A549 (cell line): Measurements from ENCODE around the gene BICD2. TPM values are rescaled to one million over a fixed set of nuclear protein-coding genes. Genes with fewer than 3 reads are reported as not detected.

Experiments
- ATAC-seq, 2 experiments: fragments of 200-7000 bp in 1 of 2; fragments of >200 bp in 1 of 2; cut with Nextera tagmentation in 1 of 2; cut with Tn5 transposase in 1 of 2; 3 replicates each; pipeline versions ENCODE4 v1.8.0 to v1.9.1; 2018 to 2020; ENCODE audit warnings: mild to moderate bottlenecking in 1 of 2, moderate library complexity in 1 of 2
- CTCF ChIA-PET: fragments of 300-600 bp; sonication (Branson Sonifier 250); formaldehyde crosslinking; extraction: SDS; loops from one replicate; lab custom pipeline; 2021; ENCODE audit warnings: antibody characterized with exemption, inconsistent platforms; lab: Yijun Ruan, JAX
- POLR2A ChIA-PET: fragments of 350-600 bp; formaldehyde crosslinking; extraction: SDS; loops from one replicate; lab custom pipeline; 2021; ENCODE audit warnings: antibody characterized with exemption, inconsistent platforms; lab: Yijun Ruan, JAX
- DNase-seq, 2 experiments: peaks; one replicate each; pipeline versions ENCODE4 v3.0.0 to v3.0.0-alpha.2; 2011 to 2016; ENCODE audit warnings: low read depth in 1 of 2, low spot score in 1 of 2
- FAIRE-seq: peaks from 2 replicates; lab custom pipeline; 2011; peaks lifted over from hg19 to GRCh38; lab: Jason Lieb, UNC
- H3K27ac ChIP-seq, 2 experiments: fragments of >200 bp; sonication (Bioruptor Twin); formaldehyde crosslinking; 3 replicates each; pipeline ENCODE4 v1.5.1; 2016 to 2017
- H3K4me1 ChIP-seq: fragments of >200 bp; sonication (Bioruptor Twin); formaldehyde crosslinking; 3 replicates; pipeline ENCODE4 v1.6.1; 2016
- H3K4me2 ChIP-seq: fragments of >200 bp; sonication (Bioruptor Twin); formaldehyde crosslinking; 3 replicates; pipeline ENCODE4 v1.6.1; 2016
- H3K4me3 ChIP-seq: fragments of >200 bp; sonication (Bioruptor Twin); formaldehyde crosslinking; 3 replicates; pipeline ENCODE4 v1.5.1; 2016
- H3K9me3 ChIP-seq: fragments of >200 bp; sonication (Bioruptor Twin); formaldehyde crosslinking; 3 replicates; pipeline ENCODE4 v1.6.1; 2016
- ATOH8 ChIP-seq: fragments of 250-450 bp; sonication (Bioruptor Pico); IDR thresholded peaks from 2 replicates; pipeline ENCODE4 v1.5.0; 2020; ENCODE audit warnings: low read depth, mild to moderate bottlenecking, moderate library complexity
- BCL3 ChIP-seq: fragments of >200 bp; sonication (Bioruptor Twin); formaldehyde crosslinking; IDR thresholded peaks from 3 replicates; pipeline ENCODE4 v1.6.1; 2016
- CEBPB ChIP-seq, 2 experiments: fragments of >200 bp in 1 of 2; sonication (Bioruptor Twin) in 1 of 2; formaldehyde crosslinking in 1 of 2; IDR thresholded peaks; 2 replicates each; pipeline ENCODE4 v1.6.1; 2012 to 2016
- EHMT2 ChIP-seq: fragments of 200-600 bp; sonication (generic); IDR thresholded peaks from 2 replicates; pipeline ENCODE4 v1.6.1; 2016; ENCODE audit warnings: antibody characterized with exemption, low read depth, mild to moderate bottlenecking, moderate library complexity
- ELK1 ChIP-seq: fragments of 150-350 bp; IDR thresholded peaks from 2 replicates; pipeline ENCODE4 v1.6.1; 2014; ENCODE audit warnings: low read depth, mild to moderate bottlenecking, low read length
- FOSL2 ChIP-seq, 2 experiments: fragments of 450-650 bp in 1 of 2; fragments of >200 bp in 1 of 2; sonication (Bioruptor Twin) in 1 of 2; formaldehyde crosslinking; IDR thresholded peaks; 2 replicates each; pipeline versions ENCODE4 v1.5.0 to v1.6.1; 2016 to 2020; ENCODE audit warnings: mild to moderate bottlenecking in 1 of 2, moderate library complexity in 1 of 2
- HEYL ChIP-seq: fragments of 250-450 bp; sonication (Bioruptor Pico); IDR thresholded peaks from 2 replicates; pipeline ENCODE4 v1.8.0; 2021; ENCODE audit warnings: mild to moderate bottlenecking, moderate library complexity
- HOXA7 ChIP-seq: fragments of 250-450 bp; sonication (Bioruptor Pico); IDR thresholded peaks from 2 replicates; pipeline ENCODE4 v1.5.0; 2020; ENCODE audit warnings: mild to moderate bottlenecking, moderate library complexity
- HOXB13 ChIP-seq: fragments of 250-450 bp; sonication (Bioruptor Pico); IDR thresholded peaks from 2 replicates; pipeline ENCODE4 v1.5.0; 2020; ENCODE audit warnings: low read depth, mild to moderate bottlenecking, moderate library complexity
- KDM1A ChIP-seq: fragments of 200-600 bp; sonication (generic); IDR thresholded peaks from 2 replicates; pipeline ENCODE4 v1.6.1; 2016; ENCODE audit warnings: low read depth, mild to moderate bottlenecking
- MYC ChIP-seq: IDR thresholded peaks from 2 replicates; pipeline ENCODE4 v1.6.1; 2012; ENCODE audit warnings: mild to moderate bottlenecking, inconsistent platforms, low read length, improper control_type of control experiment, borderline replicate concordance
- NFE2L2 ChIP-seq: fragments of 150-350 bp; conservative IDR thresholded peaks from 2 replicates; pipeline ENCODE4 v1.6.1; 2014; ENCODE audit warnings: low read length
- NPAS2 ChIP-seq: fragments of 250-450 bp; sonication (Bioruptor Pico); IDR thresholded peaks from 2 replicates; pipeline ENCODE4 v1.8.0; 2022; ENCODE audit warnings: mild to moderate bottlenecking, moderate library complexity, borderline replicate concordance
- PHF8 ChIP-seq: fragments of 200-600 bp; sonication (generic); IDR thresholded peaks from 2 replicates; pipeline ENCODE4 v1.6.1; 2016; ENCODE audit warnings: low read depth, mild to moderate bottlenecking, antibody characterized with exemption, moderate library complexity, borderline replicate concordance
- POLR2A ChIP-seq: IDR thresholded peaks from 2 replicates; pipeline ENCODE4 v1.6.1; 2012; ENCODE audit warnings: mild to moderate bottlenecking, low read length
- POLR2AphosphoS2 ChIP-seq: conservative IDR thresholded peaks from 2 replicates; pipeline ENCODE4 v1.6.1; 2012; ENCODE audit warnings: low read length, improper control_type of control experiment, inconsistent platforms
- RARB ChIP-seq: fragments of 250-450 bp; sonication (Bioruptor Pico); IDR thresholded peaks from 2 replicates; pipeline ENCODE4 v1.8.0; 2021; ENCODE audit warnings: mild to moderate bottlenecking, moderate library complexity
- RCOR1 ChIP-seq: fragments of 150-350 bp; IDR thresholded peaks from 2 replicates; pipeline ENCODE4 v1.6.1; 2014; ENCODE audit warnings: antibody characterized with exemption, low read length, low read depth
- RFX5 ChIP-seq: fragments of 450-650 bp; IDR thresholded peaks from 2 replicates; pipeline ENCODE4 v1.7.1; 2014; ENCODE audit warnings: antibody characterized with exemption, mild to moderate bottlenecking, moderate library complexity
- SMC3 ChIP-seq: fragments of >200 bp; sonication (Bioruptor Twin); formaldehyde crosslinking; IDR thresholded peaks from 3 replicates; pipeline ENCODE4 v1.6.1; 2018; ENCODE audit warnings: inconsistent platforms
- ZNF302 ChIP-seq: fragments of 250-450 bp; sonication (Bioruptor Pico); IDR thresholded peaks from 2 replicates; pipeline ENCODE4 v1.9.0; 2021; ENCODE audit warnings: inconsistent platforms, mild to moderate bottlenecking, moderate library complexity
- WGBS: methylation state at CpG from one replicate; pipeline ENCODE4 v1.1.6; 2017; ENCODE audit errors: missing lambda C conversion rate; 5-methylcytosine and 5-hydroxymethylcytosine counted together
- polyA plus RNA-seq, 4 experiments: library from polyadenylated mRNA; depleted of rRNA in 3 of 4; stranded (reverse); fragments of >200 nt; fragmentation: RNase III in 1 of 4; extraction: RNeasy Plus Mini Kit Qiagen cat#74134 plus additional on column Dnase treatment in 1 of 4; gene quantifications; 2 replicates in 3 of 4; 3 replicates in 1 of 4; pipeline ENCODE4 v1.2.3, GENCODE V29; 2011 to 2017
- TF ChIP-seq, protein P1 (sequence below): fragments of 200-600 bp; sonication (generic); IDR thresholded peaks from 2 replicates; pipeline ENCODE4 v1.6.1; 2016; ENCODE audit warnings: antibody characterized with exemption, mild to moderate bottlenecking, moderate library complexity
- TF ChIP-seq, protein P2 (sequence below): IDR thresholded peaks from 2 replicates; pipeline ENCODE4 v1.6.1; 2012
- TF ChIP-seq, protein P3 (sequence below): IDR thresholded peaks from 2 replicates; pipeline ENCODE4 v1.6.1; 2012; ENCODE audit warnings: low read depth, borderline replicate concordance
- TF ChIP-seq, protein P4 (sequence below): fragments of 250-450 bp; sonication (Bioruptor Pico); IDR thresholded peaks from 2 replicates; pipeline ENCODE4 v1.5.0; 2021; ENCODE audit warnings: mild to moderate bottlenecking, moderate library complexity, borderline replicate concordance

BICD2 gene
- polyA plus RNA-seq, 2 of the 4 experiments (the other 2 are of a cell fraction) = 10.2 to 26.1 TPM

GRCh38 chr9:92669890-92670708, 94.5 kb downstream of the BICD2 start, which contains the start of gene IPPK (continued):
- TF ChIP-seq HOXB13 (CRISPR knock-in tag) = no peak
- TF ChIP-seq HOXA7 (CRISPR knock-in tag) = no peak
- no peak for TF ChIP-seq KDM1A
- no peak for TF ChIP-seq EHMT2
- TF ChIP-seq ATOH8 (CRISPR knock-in tag) = no peak
- no peak for TF ChIP-seq RARB (CRISPR knock-in tag)
- TF ChIP-seq MYC = peak; percentile 79
- TF ChIP-seq, protein P1, sequence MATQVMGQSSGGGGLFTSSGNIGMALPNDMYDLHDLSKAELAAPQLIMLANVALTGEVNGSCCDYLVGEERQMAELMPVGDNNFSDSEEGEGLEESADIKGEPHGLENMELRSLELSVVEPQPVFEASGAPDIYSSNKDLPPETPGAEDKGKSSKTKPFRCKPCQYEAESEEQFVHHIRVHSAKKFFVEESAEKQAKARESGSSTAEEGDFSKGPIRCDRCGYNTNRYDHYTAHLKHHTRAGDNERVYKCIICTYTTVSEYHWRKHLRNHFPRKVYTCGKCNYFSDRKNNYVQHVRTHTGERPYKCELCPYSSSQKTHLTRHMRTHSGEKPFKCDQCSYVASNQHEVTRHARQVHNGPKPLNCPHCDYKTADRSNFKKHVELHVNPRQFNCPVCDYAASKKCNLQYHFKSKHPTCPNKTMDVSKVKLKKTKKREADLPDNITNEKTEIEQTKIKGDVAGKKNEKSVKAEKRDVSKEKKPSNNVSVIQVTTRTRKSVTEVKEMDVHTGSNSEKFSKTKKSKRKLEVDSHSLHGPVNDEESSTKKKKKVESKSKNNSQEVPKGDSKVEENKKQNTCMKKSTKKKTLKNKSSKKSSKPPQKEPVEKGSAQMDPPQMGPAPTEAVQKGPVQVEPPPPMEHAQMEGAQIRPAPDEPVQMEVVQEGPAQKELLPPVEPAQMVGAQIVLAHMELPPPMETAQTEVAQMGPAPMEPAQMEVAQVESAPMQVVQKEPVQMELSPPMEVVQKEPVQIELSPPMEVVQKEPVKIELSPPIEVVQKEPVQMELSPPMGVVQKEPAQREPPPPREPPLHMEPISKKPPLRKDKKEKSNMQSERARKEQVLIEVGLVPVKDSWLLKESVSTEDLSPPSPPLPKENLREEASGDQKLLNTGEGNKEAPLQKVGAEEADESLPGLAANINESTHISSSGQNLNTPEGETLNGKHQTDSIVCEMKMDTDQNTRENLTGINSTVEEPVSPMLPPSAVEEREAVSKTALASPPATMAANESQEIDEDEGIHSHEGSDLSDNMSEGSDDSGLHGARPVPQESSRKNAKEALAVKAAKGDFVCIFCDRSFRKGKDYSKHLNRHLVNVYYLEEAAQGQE = 0 out of 2 replicates have a peak, but pooled peaks have one; percentile 24
- no peak for TF ChIP-seq RFX5
- peak; percentile 70; the same call in 1 of the 3 replicates for TF ChIP-seq BCL3
- TF ChIP-seq HEYL (CRISPR knock-in tag) = no peak
- no peak for TF ChIP-seq SMC3
- peak; percentile 64; the same call in 1 of the 2 replicates for TF ChIP-seq PHF8
- TF ChIP-seq ZNF302 (CRISPR knock-in tag) = no peak
- TF ChIP-seq, protein P2, sequence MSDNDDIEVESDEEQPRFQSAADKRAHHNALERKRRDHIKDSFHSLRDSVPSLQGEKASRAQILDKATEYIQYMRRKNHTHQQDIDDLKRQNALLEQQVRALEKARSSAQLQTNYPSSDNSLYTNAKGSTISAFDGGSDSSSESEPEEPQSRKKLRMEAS = peak; percentile 83
- TF ChIP-seq ELK1 = no peak

DNA sequence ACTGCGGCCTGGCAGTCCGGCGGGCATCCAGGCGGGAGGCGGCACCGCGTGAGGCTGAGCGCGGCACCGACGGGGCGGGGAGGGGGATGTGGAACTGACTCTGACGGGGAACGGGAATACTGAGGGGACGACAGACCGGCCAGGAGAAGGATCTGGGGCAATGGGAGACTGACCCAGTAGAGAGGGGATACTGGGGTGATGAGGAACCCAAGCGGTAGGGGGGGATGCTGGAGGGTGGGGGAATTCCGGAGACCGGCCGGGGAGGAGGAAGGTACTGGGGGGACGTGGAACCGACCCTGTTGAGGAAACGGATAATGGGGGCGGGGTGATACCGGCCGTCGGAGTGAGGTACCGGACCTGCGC, 95.1 kb downstream of the BICD2 start:
- FAIRE-seq (no peak), DNase-seq (peak in 1 of 2 experiments; percentile 28), ATAC-seq (peak in 1 of 2 experiments; percentile 50; a peak in 4 of 6 replicates)
- peak overlapping the region; percentile 91 for H3K4me2 ChIP-seq
- WGBS = 2% methylated on average over 13 of the region's 29 CpGs
- peak overlapping the region; percentile 78 to 93 for H3K27ac ChIP-seq
- H3K4me3 ChIP-seq = peak overlapping the region; percentile 76
- no peaks in the 10 kb centered on the region for H3K9me3 ChIP-seq
- H3K4me1 ChIP-seq = peaks cover 15% of the 10 kb centered on the region
- ChIA-PET POLR2A (interaction anchor here (1.0 to 1.6 kb wide), 7 partner anchors 10 to 344 kb away, joined by 3 to 12 read pairs (median 7); partner anchors contain the start of genes BICD2, CENPP and NOL8), CTCF (interaction anchor here (1.0 kb wide), 2 partner anchors 48 to 53 kb away, joined by 3 read pairs; no protein-coding TSS in a partner anchor)
- TF ChIP-seq POLR2A = no peak
- TF ChIP-seq ATOH8 (CRISPR knock-in tag) = no peak
- no peak for TF ChIP-seq ZNF302 (CRISPR knock-in tag)
- TF ChIP-seq, protein P3, sequence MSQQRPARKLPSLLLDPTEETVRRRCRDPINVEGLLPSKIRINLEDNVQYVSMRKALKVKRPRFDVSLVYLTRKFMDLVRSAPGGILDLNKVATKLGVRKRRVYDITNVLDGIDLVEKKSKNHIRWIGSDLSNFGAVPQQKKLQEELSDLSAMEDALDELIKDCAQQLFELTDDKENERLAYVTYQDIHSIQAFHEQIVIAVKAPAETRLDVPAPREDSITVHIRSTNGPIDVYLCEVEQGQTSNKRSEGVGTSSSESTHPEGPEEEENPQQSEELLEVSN = no peak
- no peak for TF ChIP-seq HOXB13 (CRISPR knock-in tag)
- TF ChIP-seq PHF8 = no peak
- TF ChIP-seq CEBPB (IDR thresholded peaks at IDR 0.05) = no peak
- TF ChIP-seq POLR2AphosphoS2 = no peak
- TF ChIP-seq RFX5 = no peak
- TF ChIP-seq, protein P4, sequence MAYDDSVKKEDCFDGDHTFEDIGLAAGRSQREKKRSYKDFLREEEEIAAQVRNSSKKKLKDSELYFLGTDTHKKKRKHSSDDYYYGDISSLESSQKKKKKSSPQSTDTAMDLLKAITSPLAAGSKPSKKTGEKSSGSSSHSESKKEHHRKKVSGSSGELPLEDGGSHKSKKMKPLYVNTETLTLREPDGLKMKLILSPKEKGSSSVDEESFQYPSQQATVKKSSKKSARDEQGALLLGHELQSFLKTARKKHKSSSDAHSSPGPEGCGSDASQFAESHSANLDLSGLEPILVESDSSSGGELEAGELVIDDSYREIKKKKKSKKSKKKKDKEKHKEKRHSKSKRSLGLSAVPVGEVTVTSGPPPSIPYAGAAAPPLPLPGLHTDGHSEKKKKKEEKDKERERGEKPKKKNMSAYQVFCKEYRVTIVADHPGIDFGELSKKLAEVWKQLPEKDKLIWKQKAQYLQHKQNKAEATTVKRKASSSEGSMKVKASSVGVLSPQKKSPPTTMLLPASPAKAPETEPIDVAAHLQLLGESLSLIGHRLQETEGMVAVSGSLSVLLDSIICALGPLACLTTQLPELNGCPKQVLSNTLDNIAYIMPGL (CRISPR knock-in tag) = no peak
- TF ChIP-seq SMC3 = no peak
- no peak for TF ChIP-seq NPAS2
- no peak for TF ChIP-seq NFE2L2
- TF ChIP-seq RCOR1 = no peak
- no peak for TF ChIP-seq FOSL2 (IDR thresholded peaks at IDR 0.05)
- no peak for TF ChIP-seq FOSL2 (CRISPR knock-in tag; IDR thresholded peaks at IDR 0.05)
